GM19468 (cell line): Measurements from ENCODE around the gene PAXX.

ENCODE experiments used
- ATAC-seq: cut with Tn5 transposase; IDR thresholded peaks from one replicate; pipeline ENCODE4 v1.9.1; 2021; ENCODE audit warnings: mild to moderate bottlenecking, moderate library complexity, moderate number of reproducible peaks; ENCODE audit not compliant: unreplicated experiment; ENCODE audit errors: extremely low read depth

PAXX gene

GRCh38 chr9:136952876-136953770, 39.1 kb upstream of the PAXX start:
- no peak for ATAC-seq

- ATAC-seq: no peak
These were observed 38.4 kb upstream of the PAXX start for GRCh38 chr9:136953771-136954269.

- ATAC-seq: no peak
These were observed 37.7 kb upstream of the PAXX start for GRCh38 chr9:136954270-136955083.

- no peak for ATAC-seq
These were observed 36.9 kb upstream of the PAXX start for GRCh38 chr9:136955202-136955942.

- ATAC-seq: no peak
These were observed 36.3 kb upstream of the PAXX start for GRCh38 chr9:136955943-136956335.

GRCh38 chr9:136956604-136957003, 35.6 kb upstream of the PAXX start:
- no peak for ATAC-seq

GRCh38 chr9:136957461-136957860, 34.8 kb upstream of the PAXX start:
- ATAC-seq: no peak

- no peak for ATAC-seq
These were observed 34.3 kb upstream of the PAXX start for GRCh38 chr9:136957901-136958300.

- no peak for ATAC-seq
These were observed 33.7 kb upstream of the PAXX start for GRCh38 chr9:136958473-136958872.

- no peak for ATAC-seq
These were observed 33.0 kb upstream of the PAXX start for GRCh38 chr9:136958898-136959850.

GRCh38 chr9:136960212-136960937, 31.8 kb upstream of the PAXX start:
- ATAC-seq: no peak

- no peak for ATAC-seq
These were observed 31.3 kb upstream of the PAXX start for GRCh38 chr9:136960938-136961275.

- no peak for ATAC-seq
These were observed 30.8 kb upstream of the PAXX start for GRCh38 chr9:136961279-136962065.

GRCh38 chr9:136962163-136962562, 30.1 kb upstream of the PAXX start:
- no peak for ATAC-seq

GRCh38 chr9:136962701-136963248, 29.4 kb upstream of the PAXX start:
- no peak for ATAC-seq

GRCh38 chr9:136963341-136963740, 28.9 kb upstream of the PAXX start:
- no peak for ATAC-seq

GRCh38 chr9:136963751-136964150, 28.5 kb upstream of the PAXX start:
- no peak for ATAC-seq
